CD4-positive, alpha-beta memory T cell (primary cell): ENCODE measurements around the gene PDSS2. TPM values are rescaled to one million over a fixed set of nuclear protein-coding genes. Genes with fewer than 3 reads are reported as not detected.

Experiments
- CTCF ChIA-PET: fragments of 350-600 bp; sonication (Branson Sonifier 250); formaldehyde crosslinking; loops from one replicate; lab custom pipeline; 2021; ENCODE audit warnings: inconsistent platforms; ENCODE audit not compliant: partially characterized antibody; lab: Charles Lee
- POLR2A ChIA-PET: fragments of 350-600 bp; sonication (Branson Sonifier 250); formaldehyde crosslinking; loops from one replicate; lab custom pipeline; 2021; ENCODE audit not compliant: partially characterized antibody; lab: Charles Lee
- DNase-seq, 5 donors: peaks; one replicate each; pipeline versions ENCODE4 v3.0.0 to v3.0.0-alpha.2; 2020 to 2022; ENCODE audit warnings: mixed read lengths in 1 of 5
- H3K27ac ChIP-seq: one replicate; pipeline ENCODE4 v1.7.0; 2013; ENCODE audit warnings: low read depth, low read length
- H3K27me3 ChIP-seq: 2 replicates; pipeline ENCODE4 v1.7.0; 2013; ENCODE audit warnings: mild to moderate bottlenecking, low read length, moderate library complexity; ENCODE audit not compliant: insufficient read depth
- H3K36me3 ChIP-seq: 2 replicates; pipeline ENCODE4 v1.7.0; 2013; ENCODE audit warnings: mild to moderate bottlenecking, low read length, moderate library complexity; ENCODE audit not compliant: insufficient read depth
- H3K4me1 ChIP-seq: 2 replicates; pipeline ENCODE4 v1.7.0; 2013; ENCODE audit warnings: mild to moderate bottlenecking, low read length, moderate library complexity; ENCODE audit not compliant: insufficient read depth
- H3K4me3 ChIP-seq, 2 donors: one replicate each; pipeline ENCODE4 v1.7.0; 2013; ENCODE audit warnings: low read length in 2 of 2, mild to moderate bottlenecking in 1 of 2
- H3K9me3 ChIP-seq, 2 donors: one replicate each; pipeline ENCODE4 v1.7.0; 2013; ENCODE audit warnings: low read length in 2 of 2, control low read depth in 1 of 2; ENCODE audit not compliant: control insufficient read depth in 1 of 2
- H3K27ac Mint-ChIP-seq, 7 donors: one replicate each; pipeline ENCODE4 v1.8.0; 2020 to 2021; ENCODE audit warnings: mixed read lengths in 7 of 7, mild to moderate bottlenecking in 6 of 7, inconsistent platforms in 3 of 7, moderate library complexity in 3 of 7
- H3K27me3 Mint-ChIP-seq, 2 donors: one replicate each; pipeline ENCODE4 v1.8.0; 2020 to 2021; ENCODE audit warnings: mixed read lengths in 2 of 2
- H3K36me3 Mint-ChIP-seq, 2 donors: one replicate each; pipeline ENCODE4 v1.8.0; 2020 to 2021; ENCODE audit warnings: mixed read lengths in 2 of 2, inconsistent platforms in 1 of 2, mild to moderate bottlenecking in 1 of 2
- H3K4me1 Mint-ChIP-seq, 4 donors: one replicate each; pipeline ENCODE4 v1.8.0; 2020 to 2021; ENCODE audit warnings: mixed read lengths in 4 of 4, mild to moderate bottlenecking in 1 of 4
- H3K4me3 Mint-ChIP-seq, 8 donors: one replicate each; pipeline ENCODE4 v1.8.0; 2020 to 2021; ENCODE audit warnings: mixed read lengths in 8 of 8, mild to moderate bottlenecking in 7 of 8, moderate library complexity in 6 of 8, inconsistent platforms in 3 of 8
- H3K9me3 Mint-ChIP-seq, 8 donors: one replicate each; pipeline ENCODE4 v1.8.0; 2020 to 2021; ENCODE audit warnings: mixed read lengths in 8 of 8, mild to moderate bottlenecking in 5 of 8, inconsistent platforms in 3 of 8, moderate library complexity in 1 of 8
- intact Hi-C: fragments of 100-400 bp; cut with micrococcal nuclease; formaldehyde crosslinking; loops from one replicate; pipeline ENCODE4 v1.15.1; 2023
- polyA plus RNA-seq, 2 donors: library from polyadenylated mRNA; unstranded; fragments of 300-500 nt; fragmentation: Illumina TruSeq; gene quantifications; one replicate each; pipeline ENCODE4 v1.2.3, GENCODE V29; 2021
- total RNA-seq, 2 experiments: library from RNA; stranded (reverse); gene quantifications; one replicate each; pipeline ENCODE4 v1.2.3, GENCODE V29; 2021

PDSS2 gene
- total and polyA plus RNA-seq, 4 experiments from 2014 or later = 10.0 to 14.3 (median 12.2) TPM

DNA sequence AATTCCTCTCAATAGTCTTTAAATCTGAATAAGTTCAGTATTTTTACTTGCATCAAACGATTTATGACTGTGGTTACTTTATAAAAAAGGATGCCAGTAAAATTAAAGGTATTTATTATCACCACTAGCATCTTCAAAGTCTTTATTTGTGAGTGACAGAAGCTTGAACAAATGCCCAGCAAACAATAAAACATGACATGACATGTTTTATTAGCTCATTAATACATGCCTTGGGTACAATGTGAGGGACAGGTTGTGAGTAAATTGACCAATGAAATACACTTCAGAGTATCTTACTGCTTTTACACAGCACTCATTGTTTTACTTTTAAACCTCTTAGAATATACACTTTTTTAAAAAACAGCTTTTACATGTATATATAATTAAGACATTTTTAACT is 230.6 kb downstream of the PDSS2 start:
- Histone ChIP-seq H3K4me1 (no peaks in the 10 kb centered on the region), H3K36me3 (no peaks in the 10 kb centered on the region), H3K4me3 (no peak overlapping the region), H3K9me3 (no peaks in the 10 kb centered on the region), H3K27ac (no peak overlapping the region), H3K27me3 (no peaks in the 10 kb centered on the region)
- Mint-ChIP-seq H3K27ac (no peak overlapping the region), H3K9me3 (no peaks in the 10 kb centered on the region), H3K4me1 (peaks cover 0 to 3% (median 1%) of the 10 kb centered on the region in 4 donors), H3K27me3 (no peaks in the 10 kb centered on the region), H3K4me3 (no peak overlapping the region), H3K36me3 (peaks cover 18 to 36% of the 10 kb centered on the region in 2 donors)
- no peak for DNase-seq
- CTCF ChIA-PET = interaction anchor here (1.6 kb wide), 1 partner anchor 12 kb away, joined by 4 read pairs; no protein-coding TSS in a partner anchor
- POLR2A ChIA-PET = no interaction called here
- intact Hi-C loops = no loop called here

DNA sequence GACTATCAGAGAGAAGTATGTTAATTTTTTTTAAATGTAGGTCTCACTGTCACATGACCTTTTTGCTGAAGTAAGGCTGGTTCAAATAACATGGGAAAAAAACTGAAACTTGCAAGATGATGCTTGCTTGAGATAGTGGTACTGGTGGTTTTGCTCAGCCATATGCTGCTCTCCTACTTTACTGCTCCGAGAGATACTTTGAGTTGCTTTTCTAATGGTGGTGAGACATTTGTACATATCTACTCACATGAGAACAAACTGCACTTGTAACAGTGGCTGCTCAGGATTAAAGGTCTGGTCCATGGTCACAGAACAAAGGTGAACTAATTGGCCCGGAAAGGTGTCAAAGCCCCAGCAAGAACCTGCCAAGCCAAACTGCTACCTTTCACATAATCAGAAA is 237.8 kb downstream of the PDSS2 start:
- Histone ChIP-seq H3K4me3 (no peak overlapping the region), H3K4me1 (no peaks in the 10 kb centered on the region), H3K36me3 (no peaks in the 10 kb centered on the region), H3K27me3 (no peaks in the 10 kb centered on the region), H3K9me3 (no peaks in the 10 kb centered on the region), H3K27ac (no peak overlapping the region)
- Mint-ChIP-seq H3K4me3 (no peak overlapping the region), H3K27me3 (no peaks in the 10 kb centered on the region), H3K27ac (no peak overlapping the region), H3K4me1 (peaks cover 0 to 2% (median 0%) of the 10 kb centered on the region in 4 donors), H3K36me3 (peaks cover 8 to 13% of the 10 kb centered on the region in 2 donors), H3K9me3 (no peaks in the 10 kb centered on the region)
- ChIA-PET POLR2A (no interaction called here), CTCF (no interaction called here)
- DNase-seq = no peak
- intact Hi-C loops = no loop called here

DNA sequence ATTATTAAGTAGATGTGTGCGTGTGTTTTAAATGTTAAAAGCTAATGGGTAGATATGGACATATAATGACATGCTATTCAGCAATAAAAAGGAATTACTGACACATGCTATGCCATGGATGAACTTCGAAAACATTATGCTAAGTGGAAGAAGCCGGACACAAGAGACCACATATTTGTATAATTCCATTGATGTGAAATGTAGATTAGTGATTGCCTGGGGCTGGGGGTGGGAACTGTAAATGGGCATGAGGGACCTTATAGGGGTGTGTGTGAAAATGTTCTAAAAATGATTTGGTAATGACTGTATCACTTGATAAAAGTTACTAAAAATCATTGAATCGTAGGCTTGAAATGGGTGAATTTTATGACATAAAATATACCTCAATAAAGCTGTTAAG is 239.5 kb downstream of the PDSS2 start:
- ChIA-PET CTCF (no interaction called here), POLR2A (no interaction called here)
- Mint-ChIP-seq H3K4me3 (no peak overlapping the region), H3K27ac (no peak overlapping the region), H3K9me3 (no peaks in the 10 kb centered on the region), H3K4me1 (no peaks in the 10 kb centered on the region), H3K27me3 (no peaks in the 10 kb centered on the region), H3K36me3 (peaks cover 6 to 12% of the 10 kb centered on the region in 2 donors)
- no peak overlapping the region for H3K27ac ChIP-seq
- no peak overlapping the region for H3K4me3 ChIP-seq
- H3K9me3 ChIP-seq = no peaks in the 10 kb centered on the region
- intact Hi-C loops = no loop called here
- no peaks in the 10 kb centered on the region for H3K36me3 ChIP-seq
- DNase-seq = no peak
- H3K4me1 ChIP-seq = no peaks in the 10 kb centered on the region
- H3K27me3 ChIP-seq = no peaks in the 10 kb centered on the region

DNA sequence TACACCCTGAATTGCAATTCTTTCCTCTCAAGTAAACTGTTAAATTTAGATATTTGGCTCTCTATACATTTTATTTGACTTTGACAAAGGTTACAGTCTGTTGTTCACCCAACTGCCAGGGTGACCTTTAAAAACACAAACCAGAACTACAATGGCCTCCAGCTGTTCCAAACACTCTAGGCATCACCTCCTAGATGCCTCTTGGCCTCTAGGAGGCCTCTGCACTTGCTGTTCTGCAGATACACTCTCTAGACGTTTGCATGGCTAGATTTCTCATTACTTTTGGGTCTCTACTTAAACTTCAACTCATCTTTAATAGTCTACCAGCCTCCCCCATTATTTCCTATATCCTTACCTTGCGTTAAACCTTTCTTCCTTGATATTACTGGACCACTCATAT is 241.2 kb downstream of the PDSS2 start:
- H3K4me3 ChIP-seq = no peak overlapping the region
- intact Hi-C loops = no loop called here
- no peak overlapping the region for H3K27ac ChIP-seq
- Mint-ChIP-seq H3K27me3 (no peaks in the 10 kb centered on the region), H3K36me3 (peaks cover 0 to 12% of the 10 kb centered on the region in 2 donors), H3K9me3 (no peaks in the 10 kb centered on the region), H3K4me3 (no peak overlapping the region), H3K4me1 (no peaks in the 10 kb centered on the region), H3K27ac (peak overlapping the region in 1 of 7 donors; percentile 13)
- no peak for DNase-seq
- POLR2A ChIA-PET = no interaction called here
- CTCF ChIA-PET = no interaction called here
- H3K27me3 ChIP-seq = no peaks in the 10 kb centered on the region
- H3K36me3 ChIP-seq = no peaks in the 10 kb centered on the region
- no peaks in the 10 kb centered on the region for H3K9me3 ChIP-seq
- no peaks in the 10 kb centered on the region for H3K4me1 ChIP-seq

DNA sequence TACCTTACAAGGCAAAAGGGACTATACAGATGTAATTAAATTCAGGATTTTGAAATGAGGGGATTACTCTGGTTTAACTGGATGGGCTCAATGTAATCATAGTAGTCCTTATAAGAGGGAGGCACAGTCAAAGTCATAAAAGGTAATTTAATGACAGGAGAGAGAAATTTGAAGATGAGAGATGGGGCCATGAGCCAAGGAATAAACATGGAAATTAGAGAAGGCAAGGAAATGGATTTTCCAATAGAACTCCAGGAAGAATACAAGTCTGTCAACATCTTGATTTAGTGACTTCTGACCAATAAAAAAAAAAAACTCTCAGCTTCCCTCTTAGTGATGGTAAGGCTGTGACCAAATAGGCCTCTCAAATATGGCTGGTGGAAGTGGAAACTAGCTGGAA is 242.1 kb downstream of the PDSS2 start:
- ChIA-PET POLR2A (no interaction called here), CTCF (no interaction called here)

DNA sequence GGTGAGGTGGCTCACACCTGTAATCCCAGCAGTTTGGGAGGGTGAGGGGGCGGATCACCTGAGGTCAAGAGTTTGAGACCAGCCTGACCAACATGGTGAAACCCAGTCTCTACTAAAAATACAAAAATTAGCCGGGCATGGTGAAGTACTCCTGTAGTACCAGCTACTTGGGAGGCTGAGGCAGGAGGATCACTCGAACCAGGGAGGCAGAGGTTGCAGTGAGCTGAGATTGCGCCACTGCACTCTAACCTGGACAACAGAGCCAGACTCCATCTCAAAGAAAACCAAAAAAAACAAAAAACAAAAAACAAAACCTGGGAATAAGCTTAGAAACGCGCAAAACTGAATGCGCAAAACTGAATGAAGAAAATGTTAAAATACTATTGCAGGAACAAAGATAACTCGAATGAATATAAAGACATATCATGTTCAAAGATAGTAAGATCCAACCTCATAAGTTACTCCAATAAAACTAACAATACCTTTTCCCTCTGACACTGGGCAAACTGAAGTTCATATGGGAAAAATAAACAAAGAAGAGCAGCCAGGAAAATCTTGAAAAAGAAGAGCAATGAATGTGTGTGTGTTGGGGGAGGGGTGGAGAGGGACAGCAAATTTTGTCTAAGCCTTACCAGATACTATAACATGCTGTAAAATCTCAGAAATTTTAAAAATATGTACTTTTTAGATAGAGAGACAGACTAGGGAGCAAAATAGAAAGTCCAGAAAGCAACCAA is 243.0 kb downstream of the PDSS2 start:
- Mint-ChIP-seq H3K36me3 (peaks cover 0 to 10% of the 10 kb centered on the region in 2 donors), H3K4me3 (no peak overlapping the region), H3K27ac (no peak overlapping the region), H3K4me1 (no peaks in the 10 kb centered on the region), H3K9me3 (no peaks in the 10 kb centered on the region), H3K27me3 (no peaks in the 10 kb centered on the region)
- DNase-seq = no peak
- Histone ChIP-seq H3K4me3 (no peak overlapping the region), H3K27ac (no peak overlapping the region), H3K36me3 (no peaks in the 10 kb centered on the region), H3K27me3 (no peaks in the 10 kb centered on the region), H3K9me3 (no peaks in the 10 kb centered on the region), H3K4me1 (no peaks in the 10 kb centered on the region)
- POLR2A ChIA-PET = no interaction called here
- CTCF ChIA-PET = no interaction called here
- intact Hi-C loops = no loop called here

More for the DNA sequence above, 242.1 kb downstream of the PDSS2 start:
- H3K4me1 Mint-ChIP-seq = no peaks in the 10 kb centered on the region
- H3K9me3 ChIP-seq = no peaks in the 10 kb centered on the region
- no peak overlapping the region for H3K4me3 ChIP-seq
- no peaks in the 10 kb centered on the region for H3K4me1 ChIP-seq
- H3K36me3 ChIP-seq = no peaks in the 10 kb centered on the region
- H3K9me3 Mint-ChIP-seq = no peaks in the 10 kb centered on the region
- no peaks in the 10 kb centered on the region for H3K27me3 ChIP-seq
- peaks cover 0 to 12% of the 10 kb centered on the region in 2 donors for H3K36me3 Mint-ChIP-seq
- DNase-seq = no peak
- H3K27ac ChIP-seq = no peak overlapping the region
- no peaks in the 10 kb centered on the region for H3K27me3 Mint-ChIP-seq
- no peak overlapping the region for H3K4me3 Mint-ChIP-seq
- no peak overlapping the region for H3K27ac Mint-ChIP-seq
- intact Hi-C loops = no loop called here

DNA sequence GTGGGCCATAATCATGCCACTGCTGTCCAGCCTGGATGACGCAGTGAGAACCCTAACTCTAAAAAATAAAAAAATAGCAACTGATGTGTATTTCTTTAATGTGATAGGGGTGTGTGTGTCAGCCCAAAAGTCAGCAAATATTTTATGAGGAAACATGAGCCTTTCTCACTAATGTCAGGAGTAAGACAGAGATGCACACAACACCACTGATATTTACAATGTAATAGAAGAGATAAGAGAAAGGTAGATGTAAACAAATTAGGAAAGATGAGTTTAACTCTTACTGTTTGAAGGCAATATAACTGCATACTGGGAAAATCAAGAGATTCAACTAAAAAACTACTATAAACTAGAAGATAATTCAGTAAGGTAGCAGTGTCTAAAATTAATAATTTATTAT is 244.0 kb downstream of the PDSS2 start:
- H3K27ac Mint-ChIP-seq = no peak overlapping the region
- no peaks in the 10 kb centered on the region for H3K36me3 ChIP-seq
- H3K4me3 ChIP-seq = no peak overlapping the region
- H3K4me1 ChIP-seq = no peaks in the 10 kb centered on the region
- no peak overlapping the region for H3K4me3 Mint-ChIP-seq
- H3K9me3 Mint-ChIP-seq = no peaks in the 10 kb centered on the region
- no peaks in the 10 kb centered on the region for H3K27me3 ChIP-seq
- H3K9me3 ChIP-seq = no peaks in the 10 kb centered on the region
- H3K4me1 Mint-ChIP-seq = no peaks in the 10 kb centered on the region
- no peaks in the 10 kb centered on the region for H3K27me3 Mint-ChIP-seq
- POLR2A ChIA-PET = no interaction called here
- DNase-seq = no peak
- no peak overlapping the region for H3K27ac ChIP-seq
- CTCF ChIA-PET = no interaction called here
- intact Hi-C loops = no loop called here
- H3K36me3 Mint-ChIP-seq = peaks cover under 1 to 9% of the 10 kb centered on the region in 2 donors
